Panc1 (cell line): ENCODE results near the gene CARD10. TPM values are rescaled to one million over a fixed set of nuclear protein-coding genes. Genes with fewer than 3 reads are reported as not detected.

ENCODE experiments used
- ATAC-seq: fragments of 200-7000 bp; cut with Tn5 transposase; 2 replicates; pipeline ENCODE4 v1.9.1; 2020; ENCODE audit warnings: mild to moderate bottlenecking, moderate library complexity
- BruUV-seq: library from RNA; stranded (reverse); fragments of 400-500 nt; replicated peaks from 2 replicates; lab custom pipeline; 2021; lab: Mats Ljungman, UMichigan
- CTCF ChIA-PET: fragments of 300-600 bp; sonication (Branson Sonifier 250); formaldehyde crosslinking; loops from one replicate; lab custom pipeline; 2022; ENCODE audit warnings: antibody characterized with exemption; lab: Charles Lee
- POLR2A ChIA-PET: fragments of 300-600 bp; sonication (Branson Sonifier 250); formaldehyde crosslinking; loops from one replicate; lab custom pipeline; 2022; ENCODE audit warnings: antibody characterized with exemption; lab: Charles Lee
- DNase-seq: peaks from one replicate; pipeline ENCODE4 v3.0.0-alpha.2; 2010; ENCODE audit warnings: low read depth, low spot score
- H3K27ac ChIP-seq: 2 replicates; pipeline ENCODE4 v1.5.1; 2011; ENCODE audit warnings: mild to moderate bottlenecking, low read length, inconsistent platforms
- H3K27me3 ChIP-seq: fragments of 200-500 bp; sonication (Bioruptor generic); 2 replicates; pipeline ENCODE4 v1.6.0; 2014; ENCODE audit warnings: low read length, inconsistent platforms; ENCODE audit not compliant: control insufficient read depth, insufficient read depth
- H3K36me3 ChIP-seq: fragments of 200-500 bp; sonication (Bioruptor generic); 2 replicates; pipeline ENCODE4 v1.5.1; 2014; ENCODE audit warnings: inconsistent platforms, mild to moderate bottlenecking, low read length, moderate library complexity; ENCODE audit not compliant: control insufficient read depth, insufficient read depth
- H3K4me1 ChIP-seq: 2 replicates; pipeline ENCODE4 v1.5.1; 2011; ENCODE audit warnings: inconsistent platforms, mild to moderate bottlenecking, low read length, moderate library complexity; ENCODE audit not compliant: control insufficient read depth, insufficient read depth
- H3K4me3 ChIP-seq, 2 experiments: 2 replicates each; pipeline ENCODE4 v1.5.1; 2011 to 2012; ENCODE audit warnings: low read depth in 2 of 2, low read length in 2 of 2, mild to moderate bottlenecking in 2 of 2, inconsistent platforms in 1 of 2, moderate library complexity in 1 of 2
- H3K9me3 ChIP-seq: fragments of 200-500 bp; sonication (Bioruptor generic); 2 replicates; pipeline ENCODE4 v1.5.1; 2014; ENCODE audit warnings: low read depth, mild to moderate bottlenecking, inconsistent platforms, low read length, moderate library complexity; ENCODE audit not compliant: control insufficient read depth, insufficient read depth
- CTCF ChIP-seq: fragments of 450-650 bp; IDR thresholded peaks from 2 replicates; pipeline ENCODE4 v1.5.1; 2017; ENCODE audit warnings: mild to moderate bottlenecking
- POLR2AphosphoS5 ChIP-seq: IDR thresholded peaks from 2 replicates; pipeline ENCODE4 v1.6.1; 2012; ENCODE audit warnings: mild to moderate bottlenecking, low read depth, low read length, moderate library complexity
- REST ChIP-seq, 2 experiments: IDR thresholded peaks; 2 replicates each; pipeline ENCODE4 v1.6.1; 2011 to 2012; ENCODE audit warnings: low read depth in 2 of 2, control low read depth in 1 of 2, low read length in 1 of 2, mild to moderate bottlenecking in 1 of 2, moderate library complexity in 1 of 2; ENCODE audit not compliant: insufficient read depth in 1 of 2
- SIN3A ChIP-seq: IDR thresholded peaks from 2 replicates; pipeline ENCODE4 v1.6.1; 2012; ENCODE audit warnings: low read depth, mild to moderate bottlenecking, low read length, moderate library complexity, borderline replicate concordance; ENCODE audit not compliant: insufficient read depth
- TCF7L2 ChIP-seq: IDR thresholded peaks from 2 replicates; pipeline ENCODE4 v1.6.1; 2011; ENCODE audit warnings: mild to moderate bottlenecking, low read depth, low read length, inconsistent platforms
- in situ Hi-C: cut with HindIII; loops from 2 replicates; pipeline ENCODE4 v1.10.0; 2016; ENCODE audit warnings: low sequenced_read_pairs, low pct_unique_long_range_greater_than_20kb
- intact Hi-C: fragments of 100-400 bp; cut with micrococcal nuclease; formaldehyde crosslinking; loops from one replicate; pipeline ENCODE4 v1.10.0; 2022; ENCODE audit not compliant: unreplicated experiment
- total RNA-seq: library from RNA; stranded (reverse); gene quantifications from one replicate; pipeline ENCODE4 v1.2.1, GENCODE V29; 2021; ENCODE audit not compliant: unreplicated experiment

Gene CARD10
- total RNA-seq, 1 experiment from 2014 or later: 43.1 TPM

DNA sequence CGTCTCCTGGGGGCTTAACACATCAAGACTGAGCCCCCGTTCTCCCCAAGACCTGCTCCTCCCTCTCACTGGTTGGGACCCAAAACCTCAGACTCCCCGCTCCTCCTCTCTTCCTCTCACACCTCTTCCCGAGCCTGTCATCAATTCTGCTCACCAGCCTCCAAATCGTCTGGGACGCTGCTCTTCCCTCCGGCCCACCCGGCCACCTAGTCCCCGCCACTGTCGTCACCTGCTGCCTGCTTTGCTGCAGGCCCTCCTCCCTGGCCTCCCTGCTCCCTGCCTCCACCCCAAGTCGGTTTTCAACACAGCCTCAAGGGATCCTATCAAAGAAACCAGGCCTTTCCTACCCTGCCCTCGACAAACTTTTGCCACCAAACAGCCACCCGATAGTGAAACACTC lies 36.2 kb downstream of the CARD10 start:
- TF ChIP-seq REST (IDR thresholded peaks at IDR 0.05; ENCODE audit: insufficient read depth in 1 of 2, low read depth in 2 of 2, low read length in 1 of 2) (no peak), POLR2AphosphoS5 (no peak), TCF7L2 (no peak), CTCF (no peak), SIN3A (no peak)
- no peaks in the 10 kb centered on the region for H3K9me3 ChIP-seq
- no peak for DNase-seq
- peaks cover 9% of the 10 kb centered on the region for H3K4me1 ChIP-seq
- ChIA-PET POLR2A (no interaction called here), CTCF (interaction anchor here (0.5 to 0.9 kb wide), 2 partner anchors 36 to 378 kb away, joined by 3 to 6 read pairs; no protein-coding TSS in a partner anchor)
- no peak overlapping the region for H3K4me3 ChIP-seq
- intact Hi-C loops: no loop called here
- no peak for ATAC-seq
- no peaks in the 10 kb centered on the region for H3K27me3 ChIP-seq
- H3K36me3 ChIP-seq: no peaks in the 10 kb centered on the region
- BruUV-seq: no TSS peak
- in situ Hi-C loops: no loop called here
- no peak overlapping the region for H3K27ac ChIP-seq

- peaks cover 9% of the 10 kb centered on the region for H3K4me1 ChIP-seq
- no peak overlapping the region for H3K27ac ChIP-seq
- intact Hi-C loops (no loop called here), in situ Hi-C loops (no loop called here)
- BruUV-seq: no TSS peak
- TF ChIP-seq TCF7L2 (no peak), REST (IDR thresholded peaks at IDR 0.05; ENCODE audit: insufficient read depth in 1 of 2, low read depth in 2 of 2, low read length in 1 of 2) (no peak), POLR2AphosphoS5 (no peak), SIN3A (no peak), CTCF (no peak)
- ChIA-PET POLR2A (no interaction called here), CTCF (interaction anchor here (0.9 kb wide), 1 partner anchor 377 kb away, joined by 3 read pairs; no protein-coding TSS in a partner anchor)
- no peaks in the 10 kb centered on the region for H3K27me3 ChIP-seq
- ATAC-seq: no peak
- DNase-seq: no peak
- no peaks in the 10 kb centered on the region for H3K36me3 ChIP-seq
- no peak overlapping the region for H3K4me3 ChIP-seq
- H3K9me3 ChIP-seq: no peaks in the 10 kb centered on the region
Observed at GRCh38 chr22:37482244-37482643, 37.0 kb downstream of the CARD10 start.
